PC-9 (cell line): ENCODE data around the gene PARP16.

ENCODE experiments used
- EZH2 ChIP-seq: fragments of 200-600 bp; sonication (generic); IDR thresholded peaks from 2 replicates; pipeline ENCODE4 v1.8.0; 2017; ENCODE audit warnings: antibody characterized with exemption, low read depth
- TF ChIP-seq, protein P1 (sequence below): fragments of 200-600 bp; sonication (generic); conservative IDR thresholded peaks from 2 replicates; pipeline ENCODE4 v1.6.1; 2017; ENCODE audit warnings: mixed run types, antibody characterized with exemption, mild to moderate bottlenecking, moderate library complexity

DNA sequence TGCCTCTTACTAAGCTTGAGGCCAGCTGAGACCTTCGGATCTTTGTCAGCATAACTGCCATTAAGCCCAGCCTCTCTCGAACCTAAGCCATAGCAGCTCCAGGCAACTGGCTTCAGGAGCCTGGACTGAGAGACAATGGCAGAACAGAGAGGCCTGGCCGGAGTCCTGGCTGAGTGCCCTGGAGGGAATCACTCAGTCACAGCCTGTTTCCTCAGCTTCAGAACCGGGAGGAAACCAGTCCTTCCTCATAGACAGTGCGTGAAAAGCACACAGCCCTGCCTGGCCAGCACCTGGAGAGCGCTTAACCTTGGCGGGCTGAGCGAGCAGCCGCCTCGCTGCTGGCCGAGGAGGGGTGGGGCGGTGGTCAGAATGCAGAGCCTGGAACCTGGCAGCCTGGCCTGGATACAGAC is 39.4 kb upstream of the PARP16 start:
- TF ChIP-seq, protein P1, sequence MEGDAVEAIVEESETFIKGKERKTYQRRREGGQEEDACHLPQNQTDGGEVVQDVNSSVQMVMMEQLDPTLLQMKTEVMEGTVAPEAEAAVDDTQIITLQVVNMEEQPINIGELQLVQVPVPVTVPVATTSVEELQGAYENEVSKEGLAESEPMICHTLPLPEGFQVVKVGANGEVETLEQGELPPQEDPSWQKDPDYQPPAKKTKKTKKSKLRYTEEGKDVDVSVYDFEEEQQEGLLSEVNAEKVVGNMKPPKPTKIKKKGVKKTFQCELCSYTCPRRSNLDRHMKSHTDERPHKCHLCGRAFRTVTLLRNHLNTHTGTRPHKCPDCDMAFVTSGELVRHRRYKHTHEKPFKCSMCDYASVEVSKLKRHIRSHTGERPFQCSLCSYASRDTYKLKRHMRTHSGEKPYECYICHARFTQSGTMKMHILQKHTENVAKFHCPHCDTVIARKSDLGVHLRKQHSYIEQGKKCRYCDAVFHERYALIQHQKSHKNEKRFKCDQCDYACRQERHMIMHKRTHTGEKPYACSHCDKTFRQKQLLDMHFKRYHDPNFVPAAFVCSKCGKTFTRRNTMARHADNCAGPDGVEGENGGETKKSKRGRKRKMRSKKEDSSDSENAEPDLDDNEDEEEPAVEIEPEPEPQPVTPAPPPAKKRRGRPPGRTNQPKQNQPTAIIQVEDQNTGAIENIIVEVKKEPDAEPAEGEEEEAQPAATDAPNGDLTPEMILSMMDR: no peak
- TF ChIP-seq EZH2: no peak
